ENCODE data around the gene PPP1CC. TPM values are rescaled to one million over a fixed set of nuclear protein-coding genes. Genes with fewer than 3 reads are reported as not detected.

The PPP1CC gene
- total RNA-seq, 1 donor from 2014 or later: 90.6 TPM

DNA sequence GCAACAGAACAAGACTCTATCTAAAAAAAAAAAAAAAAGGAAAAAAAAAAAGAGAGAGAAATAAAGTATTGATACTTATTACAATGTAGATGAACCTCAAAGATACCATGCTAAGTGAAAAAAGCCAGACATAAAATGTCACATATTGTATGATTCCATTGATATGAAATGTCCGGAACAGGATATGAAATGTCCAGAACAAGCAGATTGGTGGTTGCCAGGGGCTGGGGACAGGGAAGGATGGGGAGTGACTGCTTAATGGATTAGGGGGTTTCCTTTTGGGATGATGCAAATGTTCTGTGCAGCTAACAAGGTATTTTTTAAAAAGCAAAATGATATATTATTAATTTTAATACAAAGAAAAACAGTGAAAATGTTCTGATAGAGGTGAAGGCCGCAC, 58.8 kb downstream of the PPP1CC start:
- Histone ChIP-seq H3K27ac (no peak overlapping the region), H3K4me1 (peaks cover 8% of the 10 kb centered on the region), H3K27me3 (no peaks in the 10 kb centered on the region), H3K4me3 (no peak overlapping the region), H3K36me3 (no peaks in the 10 kb centered on the region), H3K9me3 (no peaks in the 10 kb centered on the region)
- TF ChIP-seq, protein P1, sequence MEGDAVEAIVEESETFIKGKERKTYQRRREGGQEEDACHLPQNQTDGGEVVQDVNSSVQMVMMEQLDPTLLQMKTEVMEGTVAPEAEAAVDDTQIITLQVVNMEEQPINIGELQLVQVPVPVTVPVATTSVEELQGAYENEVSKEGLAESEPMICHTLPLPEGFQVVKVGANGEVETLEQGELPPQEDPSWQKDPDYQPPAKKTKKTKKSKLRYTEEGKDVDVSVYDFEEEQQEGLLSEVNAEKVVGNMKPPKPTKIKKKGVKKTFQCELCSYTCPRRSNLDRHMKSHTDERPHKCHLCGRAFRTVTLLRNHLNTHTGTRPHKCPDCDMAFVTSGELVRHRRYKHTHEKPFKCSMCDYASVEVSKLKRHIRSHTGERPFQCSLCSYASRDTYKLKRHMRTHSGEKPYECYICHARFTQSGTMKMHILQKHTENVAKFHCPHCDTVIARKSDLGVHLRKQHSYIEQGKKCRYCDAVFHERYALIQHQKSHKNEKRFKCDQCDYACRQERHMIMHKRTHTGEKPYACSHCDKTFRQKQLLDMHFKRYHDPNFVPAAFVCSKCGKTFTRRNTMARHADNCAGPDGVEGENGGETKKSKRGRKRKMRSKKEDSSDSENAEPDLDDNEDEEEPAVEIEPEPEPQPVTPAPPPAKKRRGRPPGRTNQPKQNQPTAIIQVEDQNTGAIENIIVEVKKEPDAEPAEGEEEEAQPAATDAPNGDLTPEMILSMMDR (IDR thresholded peaks at IDR 0.05): no peak
- ATAC-seq (no peak), DNase-seq (no peak)
- intact Hi-C loops (cut with DNase I): no loop called here

DNA sequence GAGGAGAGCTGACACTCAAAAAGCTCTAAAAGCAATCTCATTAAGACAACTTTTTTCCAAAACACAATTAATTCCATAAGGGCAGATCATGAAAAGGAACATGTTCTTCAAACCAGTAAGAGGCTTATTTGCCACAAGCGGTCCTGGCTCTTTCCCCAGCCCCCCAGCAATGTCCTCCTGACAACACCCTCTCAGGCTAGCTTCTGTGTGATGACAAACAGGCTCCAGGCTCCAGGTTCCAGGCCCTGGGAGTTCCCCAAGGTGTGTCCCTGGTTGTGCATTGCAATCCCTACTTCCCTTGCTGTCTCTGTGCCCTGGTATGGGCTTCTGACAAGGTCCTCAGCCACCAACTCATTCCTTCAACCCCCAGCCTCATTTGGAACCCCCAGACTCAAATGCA, 62.7 kb downstream of the PPP1CC start:
- no peak for DNase-seq
- intact Hi-C loops (cut with DNase I): no loop called here
- TF ChIP-seq, protein P1 (IDR thresholded peaks at IDR 0.05): no peak
- no peak overlapping the region for H3K4me3 ChIP-seq
- no peaks in the 10 kb centered on the region for H3K9me3 ChIP-seq
- ATAC-seq: no peak
- H3K4me1 ChIP-seq: peaks cover 4% of the 10 kb centered on the region
- H3K36me3 ChIP-seq: no peaks in the 10 kb centered on the region
- H3K27me3 ChIP-seq: no peaks in the 10 kb centered on the region
- no peak overlapping the region for H3K27ac ChIP-seq

DNA sequence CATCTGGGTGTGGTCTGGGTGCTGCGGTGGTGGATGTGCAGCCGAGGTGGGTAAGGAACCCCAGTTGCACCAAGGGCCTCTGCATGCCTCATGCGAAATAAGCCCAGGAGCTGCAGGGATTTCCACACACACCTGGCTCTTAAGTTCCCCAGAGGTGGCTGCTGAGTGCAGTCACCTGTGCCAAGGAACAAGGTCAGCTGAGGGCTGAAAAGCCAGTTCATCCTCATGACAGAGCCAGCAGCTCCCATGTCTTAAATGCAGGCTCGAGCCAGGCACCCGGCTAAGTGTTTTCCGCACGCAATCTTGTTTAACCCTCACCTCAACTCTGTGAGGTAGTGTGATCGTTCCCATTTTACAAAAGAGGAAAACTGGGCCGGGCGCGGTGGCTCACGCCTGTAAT, 63.5 kb downstream of the PPP1CC start:
- no peak for DNase-seq

DNA sequence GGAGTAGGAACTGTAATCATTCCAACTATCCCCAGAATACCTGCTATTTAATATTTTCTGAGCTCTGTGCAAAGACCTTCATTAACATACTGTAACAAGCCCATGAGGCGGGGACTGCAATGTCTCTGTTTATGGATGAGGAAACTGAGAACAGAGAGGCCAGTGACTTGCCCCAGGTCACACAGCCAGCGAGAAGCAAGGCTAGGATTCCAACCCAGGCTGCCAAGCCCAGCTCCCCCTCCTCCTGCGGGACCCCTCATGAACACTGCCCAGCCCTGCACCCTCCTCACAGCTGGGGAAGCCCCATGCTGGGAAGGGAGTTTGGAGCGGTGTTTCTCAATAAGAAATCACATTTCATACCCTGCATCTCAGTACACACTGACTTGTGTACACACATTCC, 64.7 kb downstream of the PPP1CC start:
- H3K27me3 ChIP-seq: no peaks in the 10 kb centered on the region
- DNase-seq: no peak
- H3K4me1 ChIP-seq: peaks cover 4% of the 10 kb centered on the region
- ATAC-seq: no peak
- TF ChIP-seq, protein P1 (IDR thresholded peaks at IDR 0.05): no peak
- no peaks in the 10 kb centered on the region for H3K9me3 ChIP-seq
- no peak overlapping the region for H3K4me3 ChIP-seq
- H3K36me3 ChIP-seq: no peaks in the 10 kb centered on the region
- intact Hi-C loops (cut with DNase I): no loop called here
- no peak overlapping the region for H3K27ac ChIP-seq

More for the DNA sequence above, 63.5 kb downstream of the PPP1CC start:
- no peak for ATAC-seq
- Histone ChIP-seq H3K27me3 (no peaks in the 10 kb centered on the region), H3K4me3 (no peak overlapping the region), H3K4me1 (peaks cover 4% of the 10 kb centered on the region), H3K9me3 (no peaks in the 10 kb centered on the region), H3K36me3 (no peaks in the 10 kb centered on the region), H3K27ac (no peak overlapping the region)
- intact Hi-C loops (cut with DNase I): no loop called here
- TF ChIP-seq, protein P1 (IDR thresholded peaks at IDR 0.05): no peak

DNA sequence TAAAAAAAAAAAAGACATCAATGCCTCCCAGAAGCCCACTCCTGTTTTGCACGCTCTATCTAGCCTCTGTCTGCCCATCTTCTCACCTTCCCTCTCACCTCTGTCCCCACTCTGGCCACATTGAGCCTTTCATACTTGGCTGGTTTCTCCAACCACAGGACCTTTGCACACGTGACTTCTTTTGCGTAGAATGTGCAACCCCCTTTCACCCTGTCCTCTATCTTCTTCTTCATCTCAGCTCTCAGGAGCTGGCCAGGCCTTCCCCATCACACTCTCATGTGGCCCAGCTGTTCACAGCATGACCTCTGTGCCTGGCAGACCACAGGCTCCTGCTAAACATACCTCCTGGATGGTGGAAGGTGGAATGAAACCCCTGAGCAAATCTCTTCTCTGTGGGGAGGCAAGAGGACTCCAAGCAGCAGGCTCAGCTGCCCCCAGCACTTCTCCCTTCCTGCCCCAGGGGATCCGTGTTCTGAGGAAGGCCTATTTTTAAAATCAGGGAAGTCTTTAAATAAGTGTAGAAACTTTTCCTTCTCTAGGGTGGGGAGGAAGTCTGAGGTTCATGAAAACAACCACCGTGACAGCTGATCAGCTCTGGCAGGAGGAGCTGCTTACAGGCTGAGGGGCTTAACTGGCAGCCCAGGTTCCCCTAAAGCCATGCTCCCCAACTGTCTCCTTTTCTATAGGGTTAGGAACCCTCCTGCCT, 65.3 kb downstream of the PPP1CC start:
- peaks cover 4% of the 10 kb centered on the region for H3K4me1 ChIP-seq
- no peak overlapping the region for H3K4me3 ChIP-seq
- no peak overlapping the region for H3K27ac ChIP-seq
- TF ChIP-seq, protein P1 (IDR thresholded peaks at IDR 0.05): no peak
- intact Hi-C loops (cut with DNase I): no loop called here
- no peaks in the 10 kb centered on the region for H3K9me3 ChIP-seq
- ATAC-seq (peak; percentile 80), DNase-seq (no peak)
- H3K36me3 ChIP-seq: no peaks in the 10 kb centered on the region
- H3K27me3 ChIP-seq: no peaks in the 10 kb centered on the region

DNA sequence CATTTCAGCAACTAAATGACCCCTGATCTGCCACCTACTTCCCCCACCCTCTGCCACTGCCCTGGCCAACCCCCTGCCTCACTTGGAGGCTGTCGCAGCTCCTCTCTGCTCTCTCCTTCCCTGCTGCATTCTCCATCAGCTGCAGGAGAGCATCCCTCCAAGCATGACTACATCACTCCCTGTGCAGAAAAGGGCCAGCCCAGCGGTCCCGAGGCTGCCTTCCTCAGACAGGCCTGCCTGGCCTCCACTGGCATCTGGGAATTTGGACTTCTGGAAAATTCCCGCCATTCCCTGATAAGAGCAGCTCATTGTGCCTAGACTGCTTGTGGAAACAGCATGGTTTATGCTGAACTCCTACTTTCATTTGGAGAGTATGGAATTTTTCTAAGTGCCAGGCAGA, 66.5 kb downstream of the PPP1CC start:
- ATAC-seq (no peak), DNase-seq (no peak)
- TF ChIP-seq, protein P1 (IDR thresholded peaks at IDR 0.05): no peak
- Histone ChIP-seq H3K4me3 (no peak overlapping the region), H3K36me3 (no peaks in the 10 kb centered on the region), H3K9me3 (no peaks in the 10 kb centered on the region), H3K27ac (no peak overlapping the region), H3K4me1 (peaks cover 4% of the 10 kb centered on the region), H3K27me3 (no peaks in the 10 kb centered on the region)
- intact Hi-C loops (cut with DNase I): no loop called here
